ENCODE data around the gene GALNT17.

Gene GALNT17

GRCh38 chr7:71363223-71363622, 231.3 kb downstream of the GALNT17 start:
- no peak for TF ChIP-seq CTCF (IDR thresholded peaks at IDR 0.05)

GRCh38 chr7:71363627-71364026, 231.7 kb downstream of the GALNT17 start:
- TF ChIP-seq CTCF (IDR thresholded peaks at IDR 0.05), result no peak

GRCh38 chr7:71364551-71364950, 232.6 kb downstream of the GALNT17 start:
- no peak for TF ChIP-seq CTCF (IDR thresholded peaks at IDR 0.05)

GRCh38 chr7:71372991-71373390, 241.0 kb downstream of the GALNT17 start:
- no peak for TF ChIP-seq CTCF (IDR thresholded peaks at IDR 0.05)

- no peak for TF ChIP-seq CTCF (IDR thresholded peaks at IDR 0.05)
These were observed 245.1 kb downstream of the GALNT17 start for GRCh38 chr7:71377062-71377461.

GRCh38 chr7:71377469-71377868, 245.5 kb downstream of the GALNT17 start:
- TF ChIP-seq CTCF (IDR thresholded peaks at IDR 0.05), result no peak

GRCh38 chr7:71384094-71384493, 252.2 kb downstream of the GALNT17 start:
- no peak for TF ChIP-seq CTCF (IDR thresholded peaks at IDR 0.05)

- TF ChIP-seq CTCF (IDR thresholded peaks at IDR 0.05), result no peak
These were observed 253.4 kb downstream of the GALNT17 start for GRCh38 chr7:71385330-71385729.
